ENCODE results near the gene NYAP2. TPM values are rescaled to one million over a fixed set of nuclear protein-coding genes. Genes with fewer than 3 reads are reported as not detected.

The NYAP2 gene
- total RNA-seq, 1 donor from 2014 or later: not detected

- DNase-seq (ENCODE audit: low read depth) (no peak), FAIRE-seq (no peak)
- Histone ChIP-seq H3K36me3 (ENCODE audit: control insufficient read depth, insufficient read depth, low read length) (no peaks in the 10 kb centered on the region), H3K27me3 (ENCODE audit: control insufficient read depth, insufficient read depth, low read length) (no peaks in the 10 kb centered on the region), H3K4me3 (ENCODE audit: low read depth, low read length) (no peak overlapping the region)
- no peak for TF ChIP-seq CTCF (IDR thresholded peaks at IDR 0.05; ENCODE audit: insufficient read depth, low read length, severe bottlenecking)
These were observed 201.4 kb downstream of the NYAP2 start for GRCh38 chr2:225600865-225601264.

- DNase-seq (ENCODE audit: low read depth): no peak
- H3K4me3 ChIP-seq (ENCODE audit: low read depth, low read length): no peak overlapping the region
- no peaks in the 10 kb centered on the region for H3K27me3 ChIP-seq (ENCODE audit: control insufficient read depth, insufficient read depth, low read length)
- no peak for TF ChIP-seq CTCF (IDR thresholded peaks at IDR 0.05; ENCODE audit: insufficient read depth, low read length, severe bottlenecking)
- no peaks in the 10 kb centered on the region for H3K36me3 ChIP-seq (ENCODE audit: control insufficient read depth, insufficient read depth, low read length)
- FAIRE-seq: no peak
These were observed 202.7 kb downstream of the NYAP2 start for GRCh38 chr2:225602205-225602604.

- Histone ChIP-seq H3K4me3 (ENCODE audit: low read depth, low read length) (no peak overlapping the region), H3K36me3 (ENCODE audit: control insufficient read depth, insufficient read depth, low read length) (no peaks in the 10 kb centered on the region), H3K27me3 (ENCODE audit: control insufficient read depth, insufficient read depth, low read length) (no peaks in the 10 kb centered on the region)
- DNase-seq (ENCODE audit: low read depth) (no peak), FAIRE-seq (no peak)
- TF ChIP-seq CTCF (IDR thresholded peaks at IDR 0.05; ENCODE audit: insufficient read depth, low read length, severe bottlenecking): no peak
These were observed 208.6 kb downstream of the NYAP2 start for GRCh38 chr2:225608136-225608535.

GRCh38 chr2:225612636-225613035, 213.1 kb downstream of the NYAP2 start:
- no peak for TF ChIP-seq CTCF (IDR thresholded peaks at IDR 0.05; ENCODE audit: insufficient read depth, low read length, severe bottlenecking)
- no peak for DNase-seq (ENCODE audit: low read depth)
- no peak overlapping the region for H3K4me3 ChIP-seq (ENCODE audit: low read depth, low read length)
- H3K36me3 ChIP-seq (ENCODE audit: control insufficient read depth, insufficient read depth, low read length): no peaks in the 10 kb centered on the region
- no peaks in the 10 kb centered on the region for H3K27me3 ChIP-seq (ENCODE audit: control insufficient read depth, insufficient read depth, low read length)
- no peak for FAIRE-seq

- Histone ChIP-seq H3K36me3 (ENCODE audit: control insufficient read depth, insufficient read depth, low read length) (no peaks in the 10 kb centered on the region), H3K4me3 (ENCODE audit: low read depth, low read length) (no peak overlapping the region), H3K27me3 (ENCODE audit: control insufficient read depth, insufficient read depth, low read length) (no peaks in the 10 kb centered on the region)
- no peak for TF ChIP-seq CTCF (IDR thresholded peaks at IDR 0.05; ENCODE audit: insufficient read depth, low read length, severe bottlenecking)
- FAIRE-seq (no peak), DNase-seq (ENCODE audit: low read depth) (no peak)
These were observed 215.4 kb downstream of the NYAP2 start for GRCh38 chr2:225614915-225615314.

GRCh38 chr2:225615514-225615913, 216.0 kb downstream of the NYAP2 start:
- DNase-seq (ENCODE audit: low read depth) (peak; percentile 35), FAIRE-seq (no peak)
- no peak overlapping the region for H3K4me3 ChIP-seq (ENCODE audit: low read depth, low read length)
- no peak for TF ChIP-seq CTCF (IDR thresholded peaks at IDR 0.05; ENCODE audit: insufficient read depth, low read length, severe bottlenecking)
- no peaks in the 10 kb centered on the region for H3K27me3 ChIP-seq (ENCODE audit: control insufficient read depth, insufficient read depth, low read length)
- no peaks in the 10 kb centered on the region for H3K36me3 ChIP-seq (ENCODE audit: control insufficient read depth, insufficient read depth, low read length)

Measured in bronchial epithelial cell (primary cell).